ENCODE data around the gene SPRR3. TPM values are rescaled to one million over a fixed set of nuclear protein-coding genes. Genes with fewer than 3 reads are reported as not detected.

The SPRR3 gene
- total RNA-seq, 1 experiment from 2014 or later = not detected

- no peak for DNase-seq (ENCODE audit: low read depth)
These were observed 47.7 kb downstream of the SPRR3 start for GRCh38 chr1:153049211-153049610.

Other genes with a start within 250 kb of the SPRR3 start
- gene KPRP, start 243.7 kb upstream of the SPRR3 start, total RNA-seq (2014; rRNA removed; shearing (Covaris generic)) = not detected in 2 replicates
- not detected in 2 replicates for gene LCE1F, start 226.6 kb upstream of the SPRR3 start, total RNA-seq (2014; rRNA removed; shearing (Covaris generic))
- gene LCE1E, start 215.5 kb upstream of the SPRR3 start, total RNA-seq (2014; rRNA removed; shearing (Covaris generic)) = not detected in 2 replicates
- gene LCE1D, start 205.0 kb upstream of the SPRR3 start, total RNA-seq (2014; rRNA removed; shearing (Covaris generic)) = not detected in 2 replicates
- not detected in 2 replicates for gene LCE1C, start 195.1 kb upstream of the SPRR3 start, total RNA-seq (2014; rRNA removed; shearing (Covaris generic))
- not detected in 2 replicates for gene LCE1B, start 189.8 kb upstream of the SPRR3 start, total RNA-seq (2014; rRNA removed; shearing (Covaris generic))
- gene LCE1A, start 174.3 kb upstream of the SPRR3 start, total RNA-seq (2014; rRNA removed; shearing (Covaris generic)) = not detected in 2 replicates
- not detected in 2 replicates for gene LCE6A, start 158.9 kb upstream of the SPRR3 start, total RNA-seq (2014; rRNA removed; shearing (Covaris generic))
- gene LCE7A, start 141.8 kb upstream of the SPRR3 start, total RNA-seq (2014; rRNA removed; shearing (Covaris generic)) = not detected in 2 replicates
- not detected in 2 replicates for gene SMCP, start 123.4 kb upstream of the SPRR3 start, total RNA-seq (2014; rRNA removed; shearing (Covaris generic))
- not detected in 2 replicates for gene IVL, start 93.2 kb upstream of the SPRR3 start, total RNA-seq (2014; rRNA removed; shearing (Covaris generic))
- not detected in 2 replicates for gene SPRR5, start 54.5 kb upstream of the SPRR3 start, total RNA-seq (2014; rRNA removed; shearing (Covaris generic))
- gene SPRR4, start 31.1 kb upstream of the SPRR3 start, total RNA-seq (2014; rRNA removed; shearing (Covaris generic)) = not detected in 2 replicates
- gene SPRR1A, start 17.7 kb upstream of the SPRR3 start, total RNA-seq (2014; rRNA removed; shearing (Covaris generic)) = not detected in 2 replicates
- gene SPRR1B, start 29.5 kb downstream of the SPRR3 start, total RNA-seq (2014; rRNA removed; shearing (Covaris generic)) = not detected in 2 replicates
- gene SPRR2D, start 39.4 kb downstream of the SPRR3 start, total RNA-seq (2014; rRNA removed; shearing (Covaris generic)) = not detected in 2 replicates
- gene SPRR2A, start 55.8 kb downstream of the SPRR3 start, total RNA-seq (2014; rRNA removed; shearing (Covaris generic)) = not detected in 2 replicates
- gene SPRR2B, start 69.9 kb downstream of the SPRR3 start, total RNA-seq (2014; rRNA removed; shearing (Covaris generic)) = not detected in 2 replicates
- not detected in 2 replicates for gene SPRR2E, start 92.8 kb downstream of the SPRR3 start, total RNA-seq (2014; rRNA removed; shearing (Covaris generic))
- not detected in 2 replicates for gene SPRR2F, start 111.8 kb downstream of the SPRR3 start, total RNA-seq (2014; rRNA removed; shearing (Covaris generic))
- not detected in 2 replicates for gene SPRR2G, start 149.1 kb downstream of the SPRR3 start, total RNA-seq (2014; rRNA removed; shearing (Covaris generic))
- not detected in 2 replicates for gene LELP1, start 201.7 kb downstream of the SPRR3 start, total RNA-seq (2014; rRNA removed; shearing (Covaris generic))
- gene PRR9, start 215.8 kb downstream of the SPRR3 start, total RNA-seq (2014; rRNA removed; shearing (Covaris generic)) = not detected in 2 replicates

Measured in M059J (cell line).